Measurements from ENCODE around the gene SYNPO.

GRCh38 chr5:150706776-150707390, 66.4 kb downstream of the SYNPO start:
- no peak for TF ChIP-seq CTCF (IDR thresholded peaks at IDR 0.05)
- no peak for TF ChIP-seq RCOR1 (IDR thresholded peaks at IDR 0.05; ENCODE audit: low read depth, low read length)
- no peak for TF ChIP-seq PBX3 (IDR thresholded peaks at IDR 0.05)
